HepG2 (cell line): ENCODE measurements around the gene MTG1. TPM values are rescaled to one million over a fixed set of nuclear protein-coding genes. Genes with fewer than 3 reads are reported as not detected.

Experiments
- ATAC-seq: fragments of 200-7000 bp; cut with Tn5 transposase; 3 replicates; pipeline ENCODE4 v1.9.1; 2020; ENCODE audit warnings: mild to moderate bottlenecking, moderate library complexity
- BruUV-seq: library from RNA; stranded (reverse); fragments of 400-500 nt; replicated peaks from 2 replicates; lab custom pipeline; 2021; lab: Mats Ljungman, UMichigan
- CTCF ChIA-PET: fragments of 300-600 bp; formaldehyde crosslinking; extraction: SDS; loops from one replicate; lab custom pipeline; 2021; ENCODE audit warnings: low total read pairs, inconsistent platforms, low intra/inter-chr PET ratio; lab: Yijun Ruan, JAX
- POLR2A ChIA-PET: fragments of 350-600 bp; sonication (Branson Sonifier 250); formaldehyde crosslinking; loops from one replicate; lab custom pipeline; 2020; ENCODE audit warnings: antibody characterized with exemption, inconsistent platforms; lab: Yijun Ruan, JAX
- DNase-seq: peaks from one replicate; pipeline ENCODE4 v3.0.0-alpha.2; 2015; ENCODE audit warnings: low spot score
- FAIRE-seq: peaks from 3 replicates; lab custom pipeline; 2011; peaks lifted over from hg19 to GRCh38; lab: Jason Lieb, UNC
- H2AFZ ChIP-seq: one replicate; pipeline ENCODE4 v1.6.1; 2011; ENCODE audit warnings: low read length, inconsistent platforms
- H3K27ac ChIP-seq: fragments of 300-600 bp; 3 replicates; pipeline ENCODE4 v1.8.0; 2011; ENCODE audit warnings: mixed run types, mild to moderate bottlenecking, mixed read lengths, low read length, inconsistent platforms; ENCODE audit not compliant: insufficient read depth; ENCODE audit errors: extremely low read length
- H3K27me3 ChIP-seq, 2 experiments: fragments of 200-600 bp in 1 of 2; 2 replicates in 1 of 2; 3 replicates in 1 of 2; pipeline versions ENCODE4 v1.6.0 to v1.8.0; 2011; ENCODE audit warnings: low read length in 2 of 2, mild to moderate bottlenecking in 2 of 2, moderate library complexity in 2 of 2, inconsistent platforms in 1 of 2; ENCODE audit not compliant: insufficient read depth in 2 of 2, control insufficient read depth in 1 of 2
- H3K36me3 ChIP-seq, 2 experiments: fragments of 200-600 bp in 1 of 2; replicated peaks in 1 of 2; 2 replicates in 1 of 2; 3 replicates in 1 of 2; pipeline versions ENCODE4 v1.5.1 to v1.8.0; 2011; ENCODE audit warnings: low read length in 2 of 2, inconsistent platforms in 1 of 2; ENCODE audit not compliant: insufficient read depth in 2 of 2, control insufficient read depth in 1 of 2
- H3K4me1 ChIP-seq: 2 replicates; pipeline ENCODE4 v1.5.1; 2012; ENCODE audit warnings: low read length, inconsistent platforms; ENCODE audit not compliant: insufficient read depth
- H3K4me2 ChIP-seq: 2 replicates; pipeline ENCODE4 v1.6.0; 2011; ENCODE audit warnings: low read depth, low read length, inconsistent platforms
- H3K4me3 ChIP-seq, 3 experiments: fragments of 200-600 bp in 1 of 3; sonication (generic), shearing (Covaris generic) in 1 of 3; replicated peaks in 1 of 3; 2 replicates each; pipeline ENCODE4 v1.5.1; 2011 to 2016; ENCODE audit warnings: low read length in 3 of 3, inconsistent platforms in 2 of 3, low read depth in 2 of 3, mild to moderate bottlenecking in 2 of 3, control low read depth in 1 of 3, mixed read lengths in 1 of 3; ENCODE audit not compliant: insufficient read depth in 1 of 3
- H3K79me2 ChIP-seq: one replicate; pipeline ENCODE4 v1.6.1; 2011; ENCODE audit warnings: low read length, inconsistent platforms; ENCODE audit not compliant: insufficient read depth
- H3K9ac ChIP-seq: 2 replicates; pipeline ENCODE4 v1.6.0; 2011; ENCODE audit warnings: mild to moderate bottlenecking, low read depth, low read length, inconsistent platforms; ENCODE audit not compliant: insufficient read depth
- H3K9me3 ChIP-seq: 2 replicates; pipeline ENCODE4 v1.5.1; 2012; ENCODE audit warnings: mild to moderate bottlenecking, low read length
- H4K20me1 ChIP-seq: 2 replicates; pipeline ENCODE4 v1.6.0; 2011; ENCODE audit warnings: inconsistent platforms, mild to moderate bottlenecking, low read length, moderate library complexity; ENCODE audit not compliant: insufficient read depth
- CTCF ChIP-seq: sonication (generic); formaldehyde crosslinking; IDR thresholded peaks from 2 replicates; pipeline ENCODE4 v1.5.0; 2020; ENCODE audit warnings: mild to moderate bottlenecking, missing genetic modification reagents, moderate library complexity
- EED ChIP-seq: sonication (generic); formaldehyde crosslinking; IDR thresholded peaks from 2 replicates; pipeline ENCODE4 v1.5.0; 2020; ENCODE audit warnings: mild to moderate bottlenecking, missing genetic modification reagents
- HDAC1 ChIP-seq: sonication (generic); formaldehyde crosslinking; IDR thresholded peaks from 2 replicates; pipeline ENCODE4 v1.5.1; 2020; ENCODE audit warnings: mild to moderate bottlenecking, missing genetic modification reagents
- HNF1A ChIP-seq, 2 experiments: sonication (generic) in 1 of 2; formaldehyde crosslinking in 1 of 2; IDR thresholded peaks; 2 replicates each; pipeline versions ENCODE4 v1.4.0 to v1.6.1; 2016 to 2020; ENCODE audit warnings: borderline replicate concordance in 1 of 2, low read depth in 1 of 2, mild to moderate bottlenecking in 1 of 2, missing genetic modification reagents in 1 of 2
- JDP2 ChIP-seq: sonication (generic); formaldehyde crosslinking; IDR thresholded peaks from 2 replicates; pipeline ENCODE4 v1.8.1; 2022; ENCODE audit warnings: missing genetic modification reagents, borderline replicate concordance
- NR3C1 ChIP-seq: sonication (generic); formaldehyde crosslinking; IDR thresholded peaks from 2 replicates; pipeline ENCODE4 v1.4.0; 2020; ENCODE audit warnings: missing genetic modification reagents
- SOX5 ChIP-seq: IDR thresholded peaks from 2 replicates; pipeline ENCODE4 v1.6.1; 2016; ENCODE audit warnings: borderline replicate concordance
- SOX6 ChIP-seq, 2 experiments: fragments of 450-650 bp in 1 of 2; sonication (generic) in 1 of 2; formaldehyde crosslinking in 1 of 2; IDR thresholded peaks; 2 replicates each; pipeline versions ENCODE4 v1.4.0 to v1.6.1; 2017 to 2020; ENCODE audit warnings: antibody characterized with exemption in 1 of 2, mild to moderate bottlenecking in 1 of 2, missing genetic modification reagents in 1 of 2
- TFE3 ChIP-seq: IDR thresholded peaks from 2 replicates; pipeline ENCODE4 v1.6.1; 2016
- ZBTB3 ChIP-seq: sonication (generic); formaldehyde crosslinking; IDR thresholded peaks from 2 replicates; pipeline ENCODE4 v1.4.0; 2020; ENCODE audit warnings: low read depth, mild to moderate bottlenecking, moderate library complexity, missing genetic modification reagents, borderline replicate concordance
- ZNF232 ChIP-seq: sonication (generic); formaldehyde crosslinking; IDR thresholded peaks from 2 replicates; pipeline ENCODE4 v1.4.0; 2020; ENCODE audit warnings: missing genetic modification reagents, borderline replicate concordance
- ZNF331 ChIP-seq: sonication (generic); formaldehyde crosslinking; IDR thresholded peaks from 2 replicates; pipeline ENCODE4 v1.4.0; 2020; ENCODE audit warnings: missing genetic modification reagents
- ZNF382 ChIP-seq: sonication (generic); formaldehyde crosslinking; IDR thresholded peaks from 2 replicates; pipeline ENCODE4 v1.5.0; 2020; ENCODE audit warnings: missing genetic modification reagents, mild to moderate bottlenecking, borderline replicate concordance
- ZNF510 ChIP-seq: sonication (generic); formaldehyde crosslinking; IDR thresholded peaks from 2 replicates; pipeline ENCODE4 v1.4.0; 2020; ENCODE audit warnings: low read depth, mild to moderate bottlenecking, missing genetic modification reagents
- ZNF709 ChIP-seq: sonication (generic); formaldehyde crosslinking; IDR thresholded peaks from 2 replicates; pipeline ENCODE4 v1.5.0; 2020; ENCODE audit warnings: mild to moderate bottlenecking, missing genetic modification reagents
- WGBS: methylation state at CpG from one replicate; pipeline ENCODE4 v1.1.6; 2017; ENCODE audit warnings: low lambda C conversion rate; 5-methylcytosine and 5-hydroxymethylcytosine counted together
- in situ Hi-C: cut with HindIII; loops from 2 replicates; pipeline ENCODE4 v1.10.0; 2017; ENCODE audit warnings: low pct_unique_long_range_greater_than_20kb; ENCODE audit not compliant: extremely low pct_ligation_motif_present
- intact Hi-C: fragments of 100-400 bp; cut with micrococcal nuclease; formaldehyde crosslinking; loops from one replicate; pipeline ENCODE4 v1.10.0; 2022; ENCODE audit not compliant: unreplicated experiment
- polyA plus RNA-seq, 8 experiments: library from polyadenylated mRNA; depleted of rRNA in 3 of 8; stranded (reverse) in 7 of 8; unstranded in 1 of 8; fragments of >200 nt; fragmentation: Illumina TruSeq in 4 of 8; extraction: Trizol in 4 of 8; gene quantifications; 2 replicates each; pipeline versions ENCODE4 v1.2.1 to v1.2.3, GENCODE V29; 2011 to 2016; ENCODE audit warnings: low read depth in 4 of 8, missing spikeins in 1 of 8, mixed read lengths in 1 of 8; ENCODE audit not compliant: insufficient read depth in 1 of 8
- total RNA-seq, 5 experiments: library from RNA; depleted of rRNA; stranded (reverse); fragments of >200 nt; fragmentation: Illumina TruSeq; extraction: Trizol; gene quantifications; 2 replicates each; pipeline ENCODE4 v1.2.3, GENCODE V29; 2016; ENCODE audit warnings: low read depth in 1 of 5

MTG1 gene
- total and polyA plus RNA-seq, 2 of the 13 experiments (the other 11 are each of a cell fraction or from before 2014, with no cell fraction given) = 42.0 to 103 TPM

- intact Hi-C loops = loop anchor here (2.0 kb wide), 1 partner anchor 13 kb away; the partner anchor contains the start of gene ECHS1
- Histone ChIP-seq H3K79me2 (peaks cover 12% of the 10 kb centered on the region), H3K9me3 (no peaks in the 10 kb centered on the region), H3K27me3 (no peaks in the 10 kb centered on the region), H4K20me1 (0 out of 2 replicates have a peak, but pooled peaks cover 5% of the 10 kb centered on the region), H3K27ac (peak overlapping the region; percentile 86), H3K36me3 (peaks cover 11 to 35% of the 10 kb centered on the region in 2 experiments; a peak in 4 of 5 replicates), H2AFZ (no peak overlapping the region), H3K4me3 (peak overlapping the region; percentile 35 to 81 (median 53); a peak in 5 of 6 replicates), H3K9ac (peak overlapping the region; percentile 74), H3K4me2 (peak overlapping the region; percentile 95), H3K4me1 (peaks cover 38% of the 10 kb centered on the region)
- ATAC-seq = peak; percentile 37
- in situ Hi-C loops = no loop called here
- ChIA-PET POLR2A (interaction anchor here (1.1 to 5.8 kb wide), 10 partner anchors 9 to 35 kb away, joined by 3 to 124 read pairs (median 14); partner anchors contain the start of genes ECHS1, MTG1, PAOX and PRAP1), CTCF (no interaction called here)
- no TSS peak for BruUV-seq
- 0% methylated on average over 6 of the region's 6 CpGs for WGBS
- peak; percentile 86 for FAIRE-seq
- peak; percentile 76 for DNase-seq
- TF ChIP-seq ZNF382 (CRISPR knock-in tag) (no peak), HNF1A (IDR thresholded peaks at IDR 0.05; ENCODE audit: low read depth) (no peak), HNF1A (CRISPR knock-in tag; IDR thresholded peaks at IDR 0.05; ENCODE audit: borderline replicate concordance) (no peak; the same call in 1 of the 2 replicates), SOX5 (CRISPR knock-in tag) (peak; percentile 64), EED (no peak), ZNF709 (CRISPR knock-in tag) (peak; percentile 13; the same call in 1 of the 2 replicates), HDAC1 (CRISPR knock-in tag) (peak; percentile 33; the same call in 1 of the 2 replicates), CTCF (CRISPR knock-in tag) (no peak), ZNF232 (CRISPR knock-in tag) (peak; percentile 12; the same call in 1 of the 2 replicates), ZNF331 (CRISPR knock-in tag) (peak; percentile 71; the same call in 1 of the 2 replicates), SOX6 (IDR thresholded peaks at IDR 0.05) (no peak), SOX6 (CRISPR knock-in tag; IDR thresholded peaks at IDR 0.05) (peak; percentile 87), JDP2 (CRISPR knock-in tag) (no peak), ZNF510 (no peak), TFE3 (CRISPR knock-in tag) (peak; percentile 17; the same call in 1 of the 2 replicates), NR3C1 (no peak), ZBTB3 (CRISPR knock-in tag) (0 out of 2 replicates have a peak, but pooled peaks have one; percentile 15)
Measured at GRCh38 chr10:133359554-133359971, 34.4 kb upstream of the MTG1 start.
